Omental fat pad (tissue), 4 donors: ENCODE data around the gene DNAJB12. TPM values are rescaled to one million over a fixed set of nuclear protein-coding genes. Genes with fewer than 3 reads are reported as not detected.
A peak's percentile ranks its signal among the peaks of the same experiment; 100 is the strongest.
"Not testable (repeated sequence)": the region's sequence is repeated elsewhere in the genome, so short reads cannot be mapped to it uniquely, and the experiment has no call there.

Experiments
- ATAC-seq: fragments of 150-250 bp; one replicate; pipeline ENCODE4 v1.9.1; 2016; ENCODE audit warnings: mild to moderate bottlenecking, moderate library complexity; ENCODE audit not compliant: low FRiP score
- DNase-seq: peaks from one replicate; pipeline ENCODE4 v3.0.0-alpha.2; 2019; ENCODE audit warnings: low spot score
- CTCF ChIP-seq, 3 donors: fragments of 450-650 bp; IDR thresholded peaks; one replicate each; pipeline ENCODE4 v1.5.1; 2016 to 2017; ENCODE audit warnings: antibody characterized with exemption in 3 of 3, mild to moderate bottlenecking in 3 of 3, moderate library complexity in 2 of 3
- total RNA-seq, 4 donors: library from RNA; depleted of rRNA; stranded (reverse); fragments of >200 nt; gene quantifications; one replicate each; pipeline ENCODE4 v1.1.0, GENCODE V29; 2016

The DNAJB12 gene
- total RNA-seq, 4 donors from 2014 or later: 35.0 to 41.1 (median 36.5) TPM

DNA sequence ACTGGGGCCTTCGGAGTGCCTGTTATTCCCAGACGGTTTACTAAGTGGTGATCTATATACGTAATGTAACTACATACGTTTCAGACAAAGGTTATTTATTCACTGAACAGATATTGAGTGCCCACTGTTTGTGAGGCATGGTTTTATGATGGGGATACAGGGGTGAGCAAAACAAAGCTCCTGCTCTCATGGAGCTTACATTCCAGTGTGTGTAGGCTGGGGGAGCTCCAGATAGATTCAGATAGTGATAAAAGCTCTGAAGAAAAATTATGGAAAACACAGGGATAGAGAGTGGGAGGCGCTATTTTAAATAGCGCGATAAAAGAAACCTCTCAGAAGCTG, 466 bp upstream of the DNAJB12 start:
- ATAC-seq (no peak), DNase-seq (no peak)
- no peak for TF ChIP-seq CTCF (IDR thresholded peaks at IDR 0.05)

- ATAC-seq: peak; percentile 12
- no peak for TF ChIP-seq CTCF (IDR thresholded peaks at IDR 0.05)
Observed at GRCh38 chr10:72353965-72354355, 759 bp downstream of the DNAJB12 start.

DNA sequence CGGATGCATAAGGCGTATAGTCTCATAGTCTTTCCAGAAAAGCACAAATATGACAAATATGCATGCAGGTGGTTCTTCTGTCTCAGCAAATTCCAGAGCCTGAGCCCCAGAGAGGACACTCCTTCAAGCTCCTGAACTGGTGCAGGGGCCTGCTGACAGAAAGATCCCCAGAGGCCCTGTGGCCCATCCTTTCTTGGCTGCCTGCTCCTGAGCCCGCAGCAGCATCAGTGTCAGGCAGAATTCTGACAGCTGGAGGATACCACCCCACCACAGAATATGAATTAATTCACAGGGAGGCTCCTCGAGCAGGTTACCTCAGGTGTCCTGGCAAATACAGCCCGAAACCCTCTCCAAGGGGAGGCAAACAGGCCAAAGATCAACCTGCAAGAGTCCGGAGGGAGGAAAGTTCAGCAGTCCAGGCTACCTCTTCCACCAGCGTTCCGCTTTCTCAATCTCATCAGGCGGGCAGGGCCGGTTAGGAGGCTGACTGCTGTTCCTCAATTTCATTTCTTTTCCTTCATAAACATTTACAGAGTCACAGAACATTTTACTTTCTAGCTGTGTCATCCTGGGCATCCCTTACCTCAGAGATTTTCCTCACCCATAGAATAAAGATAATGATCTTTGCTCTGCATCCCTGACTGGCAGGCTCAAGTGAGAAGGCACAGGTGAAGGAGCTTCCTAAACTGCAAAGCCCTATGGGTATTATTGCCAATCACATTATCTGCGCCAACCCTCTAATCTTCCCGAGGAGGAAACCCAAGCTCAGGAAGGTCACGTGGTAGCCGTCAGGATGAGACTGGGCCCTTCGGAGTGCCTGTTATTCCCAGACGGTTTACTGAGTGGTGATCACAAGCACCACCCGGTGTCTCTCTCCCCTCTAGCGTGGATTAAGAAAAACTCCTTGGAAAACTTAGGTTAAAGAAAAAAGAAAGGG, 1.4 kb downstream of the DNAJB12 start:
- TF ChIP-seq CTCF (IDR thresholded peaks at IDR 0.05): no peak

More at GRCh38 chr10:72353965-72354355, 759 bp downstream of the DNAJB12 start:
- DNase-seq: no peak

GRCh38 chr10:72351479-72351878, 3.2 kb downstream of the DNAJB12 start:
- TF ChIP-seq CTCF (IDR thresholded peaks at IDR 0.05): no peak
- DNase-seq (no peak), ATAC-seq (no peak)

More for the DNA sequence above, 1.4 kb downstream of the DNAJB12 start:
- ATAC-seq (peak; percentile 2), DNase-seq (no peak)

DNA sequence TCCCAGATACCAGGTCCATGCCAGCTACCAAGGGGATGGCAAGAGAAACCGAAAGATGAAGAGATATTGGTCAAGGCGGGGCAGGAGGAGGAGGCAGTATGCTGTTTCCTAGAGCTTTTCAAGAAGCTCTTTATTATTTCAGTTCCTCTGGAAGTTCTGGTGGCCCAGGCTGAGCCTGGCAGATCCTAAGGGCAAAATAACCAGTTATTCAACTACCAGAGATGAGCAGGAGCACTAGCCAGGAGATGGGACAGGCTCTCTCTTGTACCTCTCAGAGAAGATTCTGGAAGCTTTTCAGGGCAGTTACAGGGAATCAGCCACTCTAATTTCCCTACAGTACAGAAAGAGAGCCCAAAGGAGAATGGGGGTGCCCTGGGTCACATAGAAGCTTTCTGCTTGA, 5.3 kb downstream of the DNAJB12 start:
- TF ChIP-seq CTCF (IDR thresholded peaks at IDR 0.05): no peak
- ATAC-seq: no peak
- DNase-seq: no peak

DNA sequence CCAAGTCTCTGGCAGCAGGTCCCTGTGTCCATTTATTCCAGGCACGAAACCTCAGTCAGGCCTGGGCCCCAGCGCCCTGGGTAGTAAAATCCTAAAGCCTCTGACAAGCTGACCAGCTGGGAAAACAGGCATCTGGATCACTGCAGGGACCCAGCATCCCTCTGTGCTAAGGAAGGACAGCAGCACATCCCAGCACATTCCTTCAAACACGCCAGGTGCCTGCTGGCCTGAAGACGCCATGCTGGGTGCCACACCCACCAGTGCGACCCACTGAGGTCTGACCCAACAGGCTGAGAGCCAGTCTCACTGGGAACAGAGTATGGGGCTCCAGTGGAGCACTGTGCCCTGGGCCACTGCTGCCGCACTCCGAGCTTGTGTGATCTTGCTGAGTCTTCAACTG, 6.4 kb downstream of the DNAJB12 start:
- no peak for TF ChIP-seq CTCF (IDR thresholded peaks at IDR 0.05)
- ATAC-seq: no peak

GRCh38 chr10:72346117-72346516, 8.6 kb downstream of the DNAJB12 start:
- not testable (repeated sequence) for DNase-seq, ATAC-seq

More for the DNA sequence above, 6.4 kb downstream of the DNAJB12 start:
- DNase-seq: no peak
